Gastroesophageal sphincter (tissue), 4 donors: Measurements from ENCODE around the gene RCN1. TPM values are rescaled to one million over a fixed set of nuclear protein-coding genes. Genes with fewer than 3 reads are reported as not detected.
"Not testable (repeated sequence)": the region's sequence is repeated elsewhere in the genome, so short reads cannot be mapped to it uniquely, and the experiment has no call there.

ENCODE experiments used
- ATAC-seq: fragments of 150-250 bp; one replicate; pipeline ENCODE4 v1.9.1; 2016; ENCODE audit warnings: mild to moderate bottlenecking, moderate library complexity
- H3K27ac ChIP-seq, 4 donors: fragments of 200-600 bp; sonication (generic) in 3 of 4; 1 replicate in 3 of 4; 2 replicates in 1 of 4; pipeline ENCODE4 v1.5.1; 2016 to 2019
- H3K27me3 ChIP-seq: fragments of 200-600 bp; sonication (generic); one replicate; pipeline ENCODE4 v1.5.1; 2019
- H3K36me3 ChIP-seq, 2 donors: fragments of 200-600 bp; sonication (generic); one replicate each; pipeline ENCODE4 v1.5.1; 2019; ENCODE audit warnings: control low read depth in 1 of 2
- H3K4me1 ChIP-seq, 3 donors: fragments of 200-600 bp; sonication (generic); 1 replicate in 2 of 3; 2 replicates in 1 of 3; pipeline ENCODE4 v1.5.1; 2016 to 2019; ENCODE audit warnings: control low read depth in 2 of 3
- H3K4me3 ChIP-seq, 2 donors: fragments of 200-600 bp; sonication (generic); one replicate each; pipeline ENCODE4 v1.5.1; 2019; ENCODE audit warnings: mild to moderate bottlenecking in 1 of 2, moderate library complexity in 1 of 2
- H3K9me3 ChIP-seq, 3 donors: fragments of 200-600 bp; sonication (generic); one replicate each; pipeline ENCODE4 v1.5.1; 2017 to 2019; ENCODE audit warnings: control low read depth in 2 of 3
- EP300 ChIP-seq: sonication (generic); formaldehyde crosslinking; IDR thresholded peaks from one replicate; pipeline ENCODE4 v1.6.1; 2017; ENCODE audit warnings: antibody characterized with exemption, mild to moderate bottlenecking
- POLR2A ChIP-seq, 2 donors: fragments of 450-650 bp; IDR thresholded peaks; one replicate each; pipeline ENCODE4 v1.6.1; 2017; ENCODE audit warnings: antibody characterized with exemption in 2 of 2, mild to moderate bottlenecking in 2 of 2, moderate library complexity in 1 of 2
- POLR2AphosphoS5 ChIP-seq: sonication (generic); formaldehyde crosslinking; IDR thresholded peaks from one replicate; pipeline ENCODE4 v1.6.1; 2017; ENCODE audit warnings: antibody characterized with exemption
- WGBS, 2 donors: methylation state at CpG; one replicate each; pipeline ENCODE4 v1.1.5; 2018; ENCODE audit warnings: low coverage in 1 of 2; 5-methylcytosine and 5-hydroxymethylcytosine counted together
- total RNA-seq, 4 donors: library from RNA; depleted of rRNA; stranded (reverse); fragments of >200 nt; gene quantifications; one replicate each; pipeline ENCODE4 v1.1.0, GENCODE V29; 2016
- TF ChIP-seq, protein P1 (sequence below), 4 experiments: fragments of 200-600 bp in 2 of 4; fragments of 450-650 bp in 2 of 4; sonication (generic) in 1 of 4; IDR thresholded peaks; one replicate each; pipeline ENCODE4 v1.5.1; 2017 to 2019; ENCODE audit warnings: antibody characterized with exemption in 4 of 4, mild to moderate bottlenecking in 2 of 4, moderate library complexity in 2 of 4

RCN1 gene
- total RNA-seq, 4 donors from 2014 or later: 28.6 to 65.0 (median 52.2) TPM

DNA sequence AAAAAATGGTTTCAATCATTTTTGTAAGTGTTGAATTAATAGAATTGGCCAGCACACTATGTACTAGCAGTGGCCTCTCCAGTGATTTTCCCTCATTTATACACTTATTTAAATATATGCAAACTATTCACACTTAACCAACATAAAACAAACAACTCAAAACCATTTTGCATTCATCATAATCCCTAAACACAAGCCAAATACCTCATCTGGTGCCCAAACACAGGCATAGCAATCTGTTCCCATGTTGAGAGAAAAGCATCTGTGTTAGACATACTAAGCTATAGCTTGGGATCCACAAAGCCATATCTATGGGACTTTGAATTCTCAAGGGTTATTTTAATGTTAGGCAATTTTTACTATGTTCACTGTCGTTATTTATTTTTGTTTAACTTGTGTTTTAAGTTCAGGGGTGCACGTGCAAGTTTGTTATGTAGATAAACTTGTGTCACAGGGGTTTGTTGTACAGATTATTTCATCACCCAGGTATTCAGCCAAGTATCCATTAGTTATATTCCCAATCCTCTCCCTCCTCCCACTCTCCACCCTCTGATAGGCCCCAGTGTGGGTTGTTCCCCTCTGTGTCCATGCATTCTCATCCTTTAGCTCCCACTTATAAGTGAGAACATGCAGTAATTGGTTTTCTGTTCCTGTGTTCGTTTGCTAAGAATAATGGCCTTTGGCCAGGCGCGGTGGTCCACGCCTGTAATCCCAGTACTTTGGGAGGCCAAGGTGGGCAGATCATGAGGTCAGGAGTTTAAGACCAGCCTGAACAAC lies 31.0 kb upstream of the RCN1 start:
- H3K27ac ChIP-seq: no peak overlapping the region
- H3K4me3 ChIP-seq: no peak overlapping the region
- H3K36me3 ChIP-seq: no peaks in the 10 kb centered on the region
- H3K27me3 ChIP-seq: peaks cover 7% of the 10 kb centered on the region
- TF ChIP-seq POLR2AphosphoS5 (no peak), EP300 (no peak), POLR2A (IDR thresholded peaks at IDR 0.05) (no peak)
- TF ChIP-seq, protein P1, sequence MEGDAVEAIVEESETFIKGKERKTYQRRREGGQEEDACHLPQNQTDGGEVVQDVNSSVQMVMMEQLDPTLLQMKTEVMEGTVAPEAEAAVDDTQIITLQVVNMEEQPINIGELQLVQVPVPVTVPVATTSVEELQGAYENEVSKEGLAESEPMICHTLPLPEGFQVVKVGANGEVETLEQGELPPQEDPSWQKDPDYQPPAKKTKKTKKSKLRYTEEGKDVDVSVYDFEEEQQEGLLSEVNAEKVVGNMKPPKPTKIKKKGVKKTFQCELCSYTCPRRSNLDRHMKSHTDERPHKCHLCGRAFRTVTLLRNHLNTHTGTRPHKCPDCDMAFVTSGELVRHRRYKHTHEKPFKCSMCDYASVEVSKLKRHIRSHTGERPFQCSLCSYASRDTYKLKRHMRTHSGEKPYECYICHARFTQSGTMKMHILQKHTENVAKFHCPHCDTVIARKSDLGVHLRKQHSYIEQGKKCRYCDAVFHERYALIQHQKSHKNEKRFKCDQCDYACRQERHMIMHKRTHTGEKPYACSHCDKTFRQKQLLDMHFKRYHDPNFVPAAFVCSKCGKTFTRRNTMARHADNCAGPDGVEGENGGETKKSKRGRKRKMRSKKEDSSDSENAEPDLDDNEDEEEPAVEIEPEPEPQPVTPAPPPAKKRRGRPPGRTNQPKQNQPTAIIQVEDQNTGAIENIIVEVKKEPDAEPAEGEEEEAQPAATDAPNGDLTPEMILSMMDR (IDR thresholded peaks at IDR 0.05): no peak
- 68 to 84% methylated on average over 3 to 5 of the region's 6 CpGs for WGBS, 2 donors
- ATAC-seq: no peak
- H3K9me3 ChIP-seq: no peaks in the 10 kb centered on the region
- no peaks in the 10 kb centered on the region for H3K4me1 ChIP-seq

DNA sequence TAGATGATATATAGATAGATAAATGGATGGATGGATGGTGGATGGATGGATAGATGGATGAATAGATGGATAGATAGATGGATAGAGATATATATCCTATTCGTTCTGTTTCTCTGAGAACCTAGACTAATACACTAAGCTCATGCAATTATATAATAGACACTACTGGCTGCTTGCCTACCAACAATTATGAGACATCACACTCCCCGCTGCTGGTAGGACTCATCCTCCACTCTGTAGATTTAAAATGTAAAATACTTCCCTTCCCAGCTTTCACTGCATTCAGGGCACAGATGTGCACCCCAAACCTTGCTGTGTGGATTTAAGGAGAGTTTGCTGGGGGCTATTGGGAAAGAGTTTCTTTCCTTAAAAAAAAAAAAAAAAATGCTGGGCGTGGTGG lies 28.3 kb upstream of the RCN1 start:
- TF ChIP-seq, protein P1 (IDR thresholded peaks at IDR 0.05): no peak
- TF ChIP-seq POLR2A (IDR thresholded peaks at IDR 0.05) (no peak), POLR2AphosphoS5 (no peak), EP300 (no peak)
- no peak overlapping the region for H3K27ac ChIP-seq
- 74 to 87% methylated on average over 3 of the region's 3 CpGs for WGBS, 2 donors
- H3K4me3 ChIP-seq: no peak overlapping the region
- H3K4me1 ChIP-seq: no peaks in the 10 kb centered on the region
- no peaks in the 10 kb centered on the region for H3K9me3 ChIP-seq
- H3K36me3 ChIP-seq: no peaks in the 10 kb centered on the region
- H3K27me3 ChIP-seq: peaks cover 5% of the 10 kb centered on the region
- ATAC-seq: no peak

DNA sequence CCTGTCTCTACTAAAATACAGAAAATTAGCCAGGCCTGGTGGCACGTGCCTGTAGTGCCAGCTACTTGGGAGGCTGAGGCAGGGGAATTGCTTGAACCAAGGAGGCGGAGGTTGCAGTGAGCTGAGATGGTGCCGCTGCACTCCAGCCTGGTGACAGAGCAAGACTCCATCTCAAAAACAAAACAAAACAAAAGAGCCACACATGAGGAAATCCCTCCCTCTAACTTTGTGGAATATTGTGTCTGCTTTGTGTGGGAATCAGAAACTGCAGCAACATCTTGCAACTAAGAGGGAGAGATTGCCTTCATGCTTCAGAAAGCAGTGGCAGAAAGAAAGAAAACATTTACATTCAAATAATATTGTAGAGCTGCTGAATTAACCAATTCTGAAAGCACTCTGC lies 27.8 kb upstream of the RCN1 start:
- H3K27me3 ChIP-seq: not testable (repeated sequence)

DNA sequence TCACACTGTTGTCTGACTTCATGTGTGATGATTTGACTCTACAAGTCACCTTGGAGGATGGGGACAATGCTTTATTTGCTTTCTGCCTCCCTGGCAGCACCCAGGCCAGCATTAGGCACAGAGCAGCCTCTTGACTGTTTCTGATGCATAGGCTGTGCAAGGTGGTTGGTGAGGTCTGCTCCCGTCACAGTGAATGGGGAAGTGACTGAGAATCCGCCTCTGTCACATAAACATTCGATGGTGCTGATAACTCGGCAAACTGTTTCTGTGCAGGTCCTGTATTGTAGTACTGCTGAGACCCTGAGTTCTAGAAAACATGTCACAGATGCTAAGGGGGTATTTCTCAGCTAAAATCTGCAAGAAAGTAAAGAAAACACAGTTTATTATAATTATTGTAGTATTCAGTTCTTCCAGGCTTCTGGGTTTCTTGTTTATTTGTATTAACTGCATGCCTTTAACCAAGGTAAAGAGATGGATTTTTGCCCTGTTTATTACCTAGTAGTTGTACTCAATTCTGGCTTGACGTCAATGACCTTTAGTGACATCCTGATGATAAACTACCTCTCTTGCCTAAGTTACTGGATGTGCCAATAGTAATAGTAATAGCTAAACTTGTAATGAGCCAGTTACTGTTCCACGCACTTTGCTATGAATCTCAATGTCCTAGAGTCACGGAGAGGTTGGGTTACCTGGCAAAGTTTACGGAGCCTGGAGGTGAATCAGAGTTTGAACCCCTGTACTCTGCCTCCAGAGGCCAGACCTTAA lies 24.8 kb upstream of the RCN1 start:
- H3K4me3 ChIP-seq: no peak overlapping the region
- ATAC-seq: no peak
- TF ChIP-seq POLR2A (IDR thresholded peaks at IDR 0.05) (no peak), EP300 (no peak), POLR2AphosphoS5 (no peak)
- TF ChIP-seq, protein P1 (IDR thresholded peaks at IDR 0.05): no peak
- no peaks in the 10 kb centered on the region for H3K9me3 ChIP-seq
- no peaks in the 10 kb centered on the region for H3K4me1 ChIP-seq
- H3K36me3 ChIP-seq: no peaks in the 10 kb centered on the region
- 58 to 89% methylated on average over 4 to 5 of the region's 8 CpGs for WGBS, 2 donors
- no peak overlapping the region for H3K27ac ChIP-seq
- peaks cover 30% of the 10 kb centered on the region for H3K27me3 ChIP-seq

More for the DNA sequence above, 27.8 kb upstream of the RCN1 start:
- not testable (repeated sequence) for H3K4me1 ChIP-seq, H3K9me3 ChIP-seq, H3K4me3 ChIP-seq, H3K27ac ChIP-seq, ATAC-seq, H3K36me3 ChIP-seq
- whole genome bisulfite sequencing, 2 donors: no CpG with 5 or more reads among the region's 3 CpGs

DNA sequence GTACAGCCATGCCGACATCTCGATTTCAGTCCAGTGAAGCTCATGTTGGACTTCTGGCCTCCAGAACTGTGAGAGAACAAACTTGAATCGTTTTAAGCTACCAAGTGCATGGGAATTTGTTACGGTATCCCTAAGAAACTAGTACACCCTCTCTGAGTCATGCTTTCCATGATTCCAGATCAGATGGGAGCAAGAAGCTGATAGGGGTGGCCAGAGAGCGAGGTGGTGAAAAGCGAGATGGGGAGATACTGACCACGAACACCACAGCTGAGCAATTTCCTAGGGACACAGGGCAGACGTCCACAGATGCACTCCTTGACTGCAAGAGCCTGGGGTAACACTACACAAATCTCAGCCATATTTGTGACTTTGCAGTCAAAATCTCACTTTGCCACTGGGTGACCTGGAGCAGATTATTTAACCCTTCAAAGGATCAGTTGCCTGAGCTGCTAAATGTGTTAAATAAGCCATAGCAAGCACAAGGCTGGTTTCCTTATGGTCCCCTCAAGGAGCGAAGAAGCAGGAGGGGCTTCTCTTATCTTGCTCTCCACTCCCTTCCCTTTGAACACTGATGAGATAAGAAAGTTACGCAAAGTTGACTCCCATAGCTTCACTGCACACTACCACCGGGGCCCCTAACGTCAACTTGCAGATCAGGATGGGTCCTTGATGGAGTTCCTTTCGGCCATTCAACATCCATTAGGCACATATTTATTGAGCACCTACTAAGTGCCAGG lies 22.6 kb upstream of the RCN1 start:
- no peak overlapping the region for H3K4me3 ChIP-seq
- no peaks in the 10 kb centered on the region for H3K9me3 ChIP-seq
- TF ChIP-seq POLR2A (IDR thresholded peaks at IDR 0.05) (no peak), POLR2AphosphoS5 (no peak), EP300 (no peak)
- TF ChIP-seq, protein P1 (IDR thresholded peaks at IDR 0.05): no peak
- no peaks in the 10 kb centered on the region for H3K36me3 ChIP-seq
- H3K27ac ChIP-seq: no peak overlapping the region
- no peaks in the 10 kb centered on the region for H3K4me1 ChIP-seq
- no peak for ATAC-seq
- H3K27me3 ChIP-seq: peaks cover 43% of the 10 kb centered on the region
- WGBS, 2 donors: 69 to 92% methylated on average over 4 to 13 of the region's 13 CpGs
